ENCODE data around the gene TFCP2L1.
"Not testable (repeated sequence)": the region's sequence is repeated elsewhere in the genome, so short reads cannot be mapped to it uniquely, and the experiment has no call there.

TFCP2L1 gene

GRCh38 chr2:121284463-121285449, at the start of gene TFCP2L1:
Gene TFCP2L1 (minus strand): TSS chr2:121285202. CDS start chr2:121285109, 93 bp downstream.
- ATAC-seq = peak; percentile 7 to 45

GRCh38 chr2:121333834-121334558, 49.0 kb upstream of the TFCP2L1 start:
- peak in 1 of 2 donors; percentile 27 for ATAC-seq

GRCh38 chr2:121333231-121333630, 48.2 kb upstream of the TFCP2L1 start:
- no peak for ATAC-seq

DNA sequence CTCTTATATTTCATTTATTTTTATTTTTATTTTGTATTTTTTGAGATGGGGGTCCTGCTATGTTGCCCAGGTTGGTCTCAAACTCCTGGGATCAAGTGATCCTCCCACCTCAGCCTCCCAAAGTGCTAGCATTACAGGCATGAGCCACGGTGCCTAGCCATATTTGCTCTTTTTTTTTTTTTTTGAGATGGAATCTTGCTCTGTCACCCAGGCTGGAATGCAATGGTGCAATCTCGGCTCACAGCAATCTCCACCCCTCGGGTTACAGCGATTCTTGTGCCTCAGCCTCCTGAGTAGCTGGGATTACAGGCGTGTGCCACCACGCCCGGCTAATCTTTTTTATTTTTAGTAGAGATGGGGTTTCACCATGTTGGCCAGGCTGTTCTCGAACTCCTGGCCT, 46.3 kb upstream of the TFCP2L1 start:
- not testable (repeated sequence) for ATAC-seq

DNA sequence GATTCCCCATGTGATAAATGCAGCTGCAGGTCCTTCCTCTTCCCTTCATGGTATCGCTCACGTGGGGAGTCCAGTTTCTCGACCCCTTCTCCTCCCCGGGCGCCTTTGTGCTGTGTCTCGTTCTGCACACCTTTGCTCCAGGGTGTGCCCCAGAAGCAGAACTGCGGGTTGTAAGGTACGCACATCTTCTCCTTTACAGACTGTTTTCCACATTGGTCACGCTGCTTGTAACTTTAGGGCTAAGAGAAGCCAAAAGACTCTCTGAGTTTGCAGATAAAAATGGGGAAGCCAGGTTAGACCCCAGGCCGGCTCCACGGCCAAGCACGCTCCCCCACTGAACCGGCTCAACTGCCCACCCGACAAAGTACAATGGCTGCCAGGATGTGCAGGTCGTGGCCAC, 45.9 kb upstream of the TFCP2L1 start:
- ATAC-seq = no peak

GRCh38 chr2:121329786-121330185, 44.8 kb upstream of the TFCP2L1 start:
- no peak for ATAC-seq

- ATAC-seq = no peak
Measured at GRCh38 chr2:121326628-121327027, 41.6 kb upstream of the TFCP2L1 start.

- no peak for ATAC-seq
Measured at GRCh38 chr2:121324601-121325000, 39.6 kb upstream of the TFCP2L1 start.

GRCh38 chr2:121321476-121321875, 36.5 kb upstream of the TFCP2L1 start:
- ATAC-seq = no peak

DNA sequence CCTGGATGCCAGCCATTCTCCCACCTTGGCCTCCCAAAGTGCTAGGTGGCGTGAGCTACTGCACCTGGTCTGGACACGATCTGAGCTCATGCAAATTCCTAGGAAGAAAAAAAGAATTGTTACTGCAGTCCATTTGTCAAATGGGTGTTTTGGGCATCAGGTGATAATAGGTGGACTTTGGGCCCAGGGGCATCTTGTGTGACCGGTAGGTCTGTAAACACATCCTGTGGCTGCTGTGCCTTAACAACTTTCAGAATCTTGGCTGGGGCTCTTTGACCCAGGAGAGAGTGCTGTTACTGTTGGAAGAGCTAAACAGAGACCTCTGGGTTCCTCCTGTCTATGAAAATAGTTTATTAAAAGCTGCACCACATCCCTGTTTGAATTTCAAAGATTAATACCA, 34.9 kb upstream of the TFCP2L1 start:
- no peak for ATAC-seq

- ATAC-seq = no peak
Measured at GRCh38 chr2:121316986-121317385, 32.0 kb upstream of the TFCP2L1 start.

DNA sequence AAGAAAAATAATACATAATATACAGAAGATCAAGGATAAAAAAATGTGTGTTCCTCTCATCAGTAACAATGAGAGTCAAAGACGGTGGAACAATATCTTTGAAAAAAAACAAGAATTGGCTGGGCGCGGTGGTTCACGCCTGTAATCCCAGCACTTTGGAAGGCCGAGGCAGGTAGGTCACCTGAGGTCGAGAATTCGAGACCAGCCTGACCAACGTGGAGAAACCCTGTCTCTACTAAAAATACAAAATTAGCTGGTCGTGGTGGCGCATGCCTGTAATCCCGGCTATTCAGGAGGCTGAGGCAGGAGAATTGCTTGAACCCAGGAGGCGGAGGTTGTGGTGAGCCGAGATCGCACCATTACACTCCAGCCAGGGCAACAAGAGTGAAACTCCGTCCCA, 28.7 kb upstream of the TFCP2L1 start:
- ATAC-seq = not testable (repeated sequence)

DNA sequence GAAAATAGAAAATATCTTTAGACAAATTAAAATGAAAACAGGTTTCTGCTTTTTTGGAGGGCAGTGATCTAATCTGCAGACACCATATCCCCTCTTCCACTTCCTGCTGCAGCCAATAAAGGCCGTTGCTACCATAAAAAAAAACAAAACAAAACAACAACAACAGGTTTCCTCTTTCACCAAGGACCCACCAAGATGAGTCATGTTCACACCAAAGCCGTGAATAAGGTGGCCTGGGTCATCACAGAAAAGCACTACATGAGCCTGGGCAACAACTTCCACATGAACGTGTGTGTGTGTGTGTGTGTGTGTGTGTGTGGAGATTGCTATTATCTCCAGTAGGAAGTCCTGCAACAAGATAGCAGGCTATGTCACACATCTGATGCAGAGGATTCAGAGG, 24.8 kb upstream of the TFCP2L1 start:
- no peak for ATAC-seq

DNA sequence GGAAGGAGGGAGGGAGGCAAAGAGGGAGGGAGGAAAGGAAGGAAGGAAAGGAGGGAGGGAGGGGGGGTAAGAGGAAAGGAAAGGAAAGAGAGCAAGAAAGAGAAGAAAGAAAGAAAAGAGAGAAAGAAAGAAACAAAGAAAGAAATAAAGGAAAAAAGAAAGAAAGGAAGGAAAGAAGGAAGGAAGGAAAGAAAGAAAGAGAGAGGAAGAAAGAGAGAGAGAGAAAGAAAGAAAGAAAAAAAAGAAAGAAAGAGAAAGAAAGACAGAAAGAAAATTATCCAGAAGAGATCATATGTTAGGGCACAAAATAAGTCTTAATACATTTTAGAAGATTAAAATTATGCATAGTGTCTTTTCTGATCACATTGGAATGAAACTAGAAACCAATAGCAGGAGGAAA, 24.3 kb upstream of the TFCP2L1 start:
- no peak for ATAC-seq

DNA sequence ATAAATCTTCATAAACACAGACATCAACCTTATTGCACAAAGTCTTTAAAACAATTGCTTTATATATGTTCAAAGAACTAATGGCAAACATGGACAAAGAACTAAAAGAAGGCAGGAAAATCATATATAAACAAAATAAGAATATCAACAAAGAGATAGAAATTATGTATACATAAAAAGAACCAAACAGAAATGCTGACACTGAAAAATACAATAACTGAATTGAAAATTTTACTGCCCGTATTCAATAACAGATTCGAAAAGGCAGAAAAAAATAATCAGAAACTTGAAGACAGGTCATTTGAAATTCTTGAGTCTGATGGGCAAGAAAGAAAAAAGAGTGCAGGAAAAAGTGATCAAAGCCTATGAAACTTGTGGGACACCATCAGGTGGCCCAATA, 22.0 kb upstream of the TFCP2L1 start:
- ATAC-seq = no peak

GRCh38 chr2:121304941-121305340, 19.9 kb upstream of the TFCP2L1 start:
- ATAC-seq = no peak

- ATAC-seq = no peak
Measured at GRCh38 chr2:121303531-121304263, 18.7 kb upstream of the TFCP2L1 start.

DNA sequence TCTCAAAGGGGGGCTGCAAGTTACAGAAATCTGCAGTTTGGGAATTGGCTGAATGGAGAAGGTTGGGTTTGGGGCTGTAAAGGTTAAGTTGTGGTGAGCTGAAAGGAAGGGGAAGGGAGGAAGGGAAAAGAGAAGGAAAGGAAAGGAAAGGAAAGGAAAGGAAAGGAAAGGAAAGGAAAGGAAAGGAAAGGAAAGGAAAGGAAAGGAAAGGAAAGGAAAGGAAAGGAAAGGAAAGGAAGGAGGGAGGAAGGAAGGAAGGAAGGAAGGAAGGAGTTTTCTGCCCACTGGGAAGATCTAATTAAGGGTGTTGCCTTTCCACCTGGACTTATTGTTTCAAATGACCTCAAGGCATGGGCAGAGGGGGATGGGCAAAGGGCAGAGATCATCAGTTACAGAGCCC, 16.2 kb upstream of the TFCP2L1 start:
- not testable (repeated sequence) for ATAC-seq

GRCh38 chr2:121298476-121298875, 13.5 kb upstream of the TFCP2L1 start:
- no peak for ATAC-seq

GRCh38 chr2:121297866-121298265, 12.9 kb upstream of the TFCP2L1 start:
- ATAC-seq = not testable (repeated sequence)

DNA sequence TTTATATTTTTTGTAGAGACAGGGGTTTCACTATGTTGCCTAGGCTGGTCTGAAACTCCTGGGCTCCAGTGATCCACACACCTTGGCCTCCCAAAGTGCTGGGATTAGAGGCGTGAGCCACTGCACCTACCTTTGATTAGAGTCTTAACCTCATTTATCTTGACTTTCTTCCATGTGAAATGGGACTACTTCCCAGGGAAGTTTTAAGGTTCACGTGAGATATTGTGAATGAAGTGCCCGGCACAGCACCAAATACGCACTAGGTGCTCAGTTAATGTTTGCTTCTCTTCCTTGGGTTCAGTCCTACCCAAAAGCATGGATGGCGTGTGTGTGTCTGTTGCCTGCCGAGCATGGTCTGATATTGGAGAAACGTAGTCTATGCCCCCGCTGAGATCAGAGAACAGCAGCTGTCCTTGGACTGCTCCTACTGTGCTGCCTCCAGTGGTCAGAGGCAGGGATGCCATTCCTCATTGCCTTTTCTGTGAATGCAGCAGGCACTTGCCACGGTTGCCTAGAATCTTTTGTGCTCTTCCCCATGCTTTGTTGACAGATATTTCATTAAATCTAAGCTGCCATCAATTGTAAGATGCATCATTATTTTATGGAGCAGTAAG, 12.3 kb upstream of the TFCP2L1 start:
- ATAC-seq = no peak

- ATAC-seq = no peak
Measured at GRCh38 chr2:121295911-121296650, 11.1 kb upstream of the TFCP2L1 start.
